Hematopoietic multipotent progenitor cell treated with erythropoietin and hydrocortisone succinate and interleukin-3 and kit ligand, for 15 days (in vitro differentiated cells): Measurements from ENCODE around the gene APOBR.
"Not testable (repeated sequence)": the region's sequence is repeated elsewhere in the genome, so short reads cannot be mapped to it uniquely, and the experiment has no call there.

Experiments used
- DNase-seq: peaks from one replicate; pipeline ENCODE4 v3.0.0-alpha.2; 2015; ENCODE audit warnings: low spot score

Gene APOBR

DNA sequence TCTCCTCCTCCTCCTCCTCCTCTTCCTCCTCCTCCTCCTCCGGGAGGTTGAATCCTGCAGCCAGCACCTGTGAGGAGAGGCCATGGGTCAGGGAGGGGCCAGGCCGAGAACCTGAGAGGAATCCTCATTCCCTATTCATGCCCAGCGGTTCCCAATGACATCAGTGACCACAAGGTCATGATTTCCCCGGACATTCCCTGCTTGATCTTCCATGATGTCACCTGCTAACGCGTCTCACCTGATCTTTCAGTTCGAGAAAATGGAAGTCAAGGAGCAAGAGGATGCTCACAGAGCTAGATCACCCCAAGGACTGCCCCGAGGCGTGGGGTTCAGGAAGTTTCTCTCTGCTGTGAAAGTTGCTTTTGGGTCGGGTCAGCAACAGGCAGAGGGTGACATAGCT lies 5.4 kb downstream of the APOBR start:
- DNase-seq, result no peak

DNA sequence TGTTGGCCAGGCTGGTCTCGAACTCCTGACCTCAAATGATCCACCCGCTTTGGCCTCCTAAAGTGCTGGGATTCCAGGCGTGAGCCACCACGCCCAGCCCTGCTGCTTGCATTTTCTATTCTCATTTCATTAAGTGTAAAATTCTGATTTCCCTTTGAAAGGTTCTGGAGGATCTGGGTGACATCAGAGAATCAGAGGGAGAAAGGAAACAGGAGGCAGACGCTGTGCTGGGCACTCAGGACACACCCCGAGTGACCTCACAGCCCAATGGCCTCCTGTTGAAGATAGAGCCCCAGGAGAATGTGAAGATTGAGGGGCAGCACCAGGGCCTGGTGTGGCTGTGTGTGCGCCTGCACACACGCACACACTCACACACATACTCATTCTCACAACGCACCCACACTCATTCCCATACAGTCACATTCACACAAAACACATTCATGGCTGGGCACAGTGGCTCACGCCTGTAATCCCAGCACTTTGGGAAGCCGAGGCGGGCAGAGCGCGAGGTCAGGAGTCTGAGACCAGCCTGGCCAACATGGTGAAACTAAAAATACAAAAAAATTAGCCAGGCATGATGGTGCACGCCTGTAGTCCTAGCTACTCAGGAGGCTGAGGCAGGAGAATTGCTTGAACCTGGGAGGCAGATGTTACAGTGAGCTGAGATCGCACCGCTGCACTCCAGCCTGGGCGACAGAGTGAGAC lies 6.2 kb downstream of the APOBR start:
- not testable (repeated sequence) for DNase-seq

DNA sequence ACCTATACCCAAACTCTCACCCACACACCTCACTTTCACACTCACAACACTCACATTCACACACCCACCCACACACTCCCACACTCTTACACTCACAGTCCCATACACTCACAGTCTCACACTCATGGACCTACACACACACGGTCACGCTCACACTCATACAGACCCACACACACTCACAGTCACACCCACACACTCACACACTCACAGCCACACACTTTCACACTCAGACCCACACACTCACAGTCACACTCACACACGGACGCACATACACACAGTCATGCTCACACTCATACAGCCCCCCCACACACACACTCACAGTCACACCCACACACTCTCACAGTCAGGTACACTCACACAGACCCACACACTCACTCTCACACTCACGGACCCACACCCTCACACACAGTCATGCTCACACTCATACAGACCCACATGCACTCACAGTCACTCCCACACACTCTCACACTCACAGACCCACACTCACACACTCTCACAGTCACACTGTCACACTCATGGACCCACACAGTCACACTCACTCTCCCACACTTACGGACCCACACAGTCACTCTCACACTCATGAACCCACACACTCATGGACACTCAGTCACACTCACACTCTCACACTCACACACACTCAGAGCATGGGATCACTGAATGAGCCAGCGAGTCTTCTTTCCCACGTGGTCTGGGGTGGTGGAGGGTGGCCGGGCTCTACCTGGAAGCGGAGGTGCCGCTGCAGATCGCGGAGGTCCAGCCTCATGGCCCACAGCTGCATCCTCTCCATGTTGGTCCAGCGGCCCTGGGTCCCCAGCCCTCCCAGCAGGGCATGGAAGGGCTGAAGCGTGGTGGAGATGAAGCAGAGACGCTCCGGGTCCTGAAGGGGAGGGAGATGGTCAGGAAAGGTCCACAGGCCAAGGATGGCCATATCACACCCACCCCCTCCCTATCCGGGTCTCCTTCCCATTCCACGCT lies 7.1 kb downstream of the APOBR start:
- no peak for DNase-seq

GRCh38 chr16:28502290-28502689 lies 7.8 kb downstream of the APOBR start:
- DNase-seq, result no peak

GRCh38 chr16:28503470-28504259 lies 9.2 kb downstream of the APOBR start:
- DNase-seq, result no peak

- no peak for DNase-seq
Observed at GRCh38 chr16:28504707-28505404, 10.4 kb downstream of the APOBR start.

DNA sequence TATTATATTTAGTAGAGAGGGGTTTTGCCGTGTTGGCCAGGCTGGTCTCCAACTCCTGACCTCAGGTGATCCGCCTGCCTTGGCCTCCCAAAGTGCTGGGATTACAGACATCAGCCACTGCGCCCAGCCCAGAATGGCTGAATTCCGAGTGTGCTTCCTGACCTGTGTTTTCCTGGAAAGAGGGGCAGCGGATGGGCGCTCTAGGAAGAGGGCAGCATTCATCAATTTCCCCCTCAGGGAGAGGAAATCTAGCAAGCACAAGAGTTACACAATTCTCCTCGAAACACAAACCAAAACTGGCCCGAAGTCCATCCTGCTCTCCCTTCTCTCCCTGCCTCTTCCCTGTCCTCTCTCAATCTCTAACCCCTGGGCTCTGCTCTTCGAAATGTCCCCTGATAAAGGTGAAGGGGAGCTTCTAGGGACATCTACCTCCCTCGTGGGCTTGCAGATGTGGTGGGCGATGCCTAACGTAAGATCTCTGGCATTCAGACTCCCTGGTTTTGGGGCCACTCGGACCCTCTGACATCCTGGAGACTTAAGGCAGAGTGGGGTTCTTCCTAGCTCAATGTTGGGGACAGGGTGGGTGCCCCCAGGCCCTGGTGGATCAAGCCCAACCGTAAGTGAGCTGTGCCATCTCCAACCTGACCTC lies 11.2 kb downstream of the APOBR start:
- no peak for DNase-seq

DNA sequence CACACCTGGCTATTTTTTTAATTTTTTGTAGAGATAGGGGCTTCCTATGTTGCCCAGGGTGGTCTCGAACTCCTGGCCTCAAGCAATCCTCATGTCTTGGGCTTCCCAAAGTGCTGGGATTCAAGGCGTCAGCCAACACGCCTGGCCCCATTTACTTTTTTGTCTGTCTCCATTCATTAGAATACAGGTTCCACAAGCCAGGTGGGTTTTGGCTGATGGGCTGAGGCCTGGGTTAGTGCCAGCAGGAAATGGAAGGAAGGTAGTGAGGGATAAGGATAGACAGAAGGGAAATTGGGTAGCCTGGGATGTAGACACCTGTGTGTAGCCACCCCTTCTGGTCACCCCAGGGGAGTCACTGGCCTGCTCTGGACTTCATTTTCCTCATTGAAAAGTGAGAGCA lies 16.6 kb downstream of the APOBR start:
- no peak for DNase-seq

- no peak for DNase-seq
Observed at GRCh38 chr16:28511801-28512789, 17.7 kb downstream of the APOBR start.

- no peak for DNase-seq
Observed at GRCh38 chr16:28513484-28514181, 19.2 kb downstream of the APOBR start.

- no peak for DNase-seq
Observed at GRCh38 chr16:28514246-28514645, 19.8 kb downstream of the APOBR start.

DNA sequence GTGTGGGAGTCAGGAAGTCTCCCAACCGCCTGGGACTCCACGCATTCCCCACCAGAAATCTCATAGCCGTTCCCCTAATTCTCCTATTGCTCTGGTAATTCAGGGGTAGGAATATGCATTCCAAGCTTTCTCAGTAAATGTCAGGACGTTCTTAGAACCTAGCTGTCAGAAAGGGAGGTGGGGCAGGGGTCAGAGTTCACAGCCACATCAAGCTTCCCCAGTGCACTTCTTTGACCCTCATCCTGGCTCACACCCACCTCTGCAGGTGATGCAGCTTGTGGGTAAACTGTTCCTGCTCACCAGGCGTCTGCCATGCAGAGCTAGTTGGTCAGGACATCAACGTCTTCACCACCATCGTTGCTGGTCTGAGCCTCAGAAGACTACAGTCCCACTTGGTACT lies 26.2 kb downstream of the APOBR start:
- no peak for DNase-seq

DNA sequence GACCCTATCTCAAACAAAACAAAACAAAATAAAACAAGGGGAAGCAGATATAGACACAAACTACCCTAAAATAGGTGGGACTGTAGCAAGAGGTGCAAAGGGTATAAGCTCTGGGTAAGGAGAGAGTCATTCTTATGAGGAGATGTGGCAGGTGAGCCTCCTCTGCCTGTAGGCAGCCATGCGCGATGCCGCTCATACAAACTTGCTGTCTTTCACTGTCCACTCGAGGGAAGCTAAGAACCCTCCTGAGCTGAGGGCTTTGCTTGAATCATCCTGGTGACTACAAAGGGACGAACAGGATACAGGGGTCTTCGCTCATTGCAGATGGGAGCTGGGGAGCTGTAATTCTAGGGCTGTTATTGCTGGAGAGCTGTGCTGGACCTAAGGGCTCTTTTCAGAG lies 27.0 kb downstream of the APOBR start:
- no peak for DNase-seq

- DNase-seq, result no peak
Observed at GRCh38 chr16:28522792-28523191, 28.3 kb downstream of the APOBR start.

DNA sequence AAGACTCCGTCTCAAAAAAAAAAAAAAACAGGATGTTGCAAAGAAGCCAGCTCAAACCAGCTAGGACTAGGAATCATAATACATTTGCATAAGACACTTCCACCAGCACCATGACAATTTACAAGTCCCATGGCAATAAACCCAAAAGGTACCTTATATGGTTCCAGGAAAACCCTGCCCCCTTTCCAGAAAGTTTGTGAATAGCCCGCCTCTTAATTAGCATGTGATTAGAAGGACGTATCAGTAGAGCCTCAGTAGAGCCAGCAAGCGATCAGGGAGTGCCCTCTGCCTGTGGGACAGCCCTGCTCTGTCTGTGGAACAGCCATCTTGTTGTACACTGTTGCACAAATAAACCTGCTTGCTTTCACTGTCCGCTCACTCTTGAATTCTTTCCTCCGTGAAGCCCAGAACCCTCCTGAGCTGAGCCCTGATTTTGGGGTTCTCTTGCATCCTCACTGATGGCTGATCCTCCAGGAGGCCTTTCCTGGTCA lies 30.3 kb downstream of the APOBR start:
- no peak for DNase-seq

GRCh38 chr16:28526201-28527099 lies 32.0 kb downstream of the APOBR start:
- no peak for DNase-seq

DNA sequence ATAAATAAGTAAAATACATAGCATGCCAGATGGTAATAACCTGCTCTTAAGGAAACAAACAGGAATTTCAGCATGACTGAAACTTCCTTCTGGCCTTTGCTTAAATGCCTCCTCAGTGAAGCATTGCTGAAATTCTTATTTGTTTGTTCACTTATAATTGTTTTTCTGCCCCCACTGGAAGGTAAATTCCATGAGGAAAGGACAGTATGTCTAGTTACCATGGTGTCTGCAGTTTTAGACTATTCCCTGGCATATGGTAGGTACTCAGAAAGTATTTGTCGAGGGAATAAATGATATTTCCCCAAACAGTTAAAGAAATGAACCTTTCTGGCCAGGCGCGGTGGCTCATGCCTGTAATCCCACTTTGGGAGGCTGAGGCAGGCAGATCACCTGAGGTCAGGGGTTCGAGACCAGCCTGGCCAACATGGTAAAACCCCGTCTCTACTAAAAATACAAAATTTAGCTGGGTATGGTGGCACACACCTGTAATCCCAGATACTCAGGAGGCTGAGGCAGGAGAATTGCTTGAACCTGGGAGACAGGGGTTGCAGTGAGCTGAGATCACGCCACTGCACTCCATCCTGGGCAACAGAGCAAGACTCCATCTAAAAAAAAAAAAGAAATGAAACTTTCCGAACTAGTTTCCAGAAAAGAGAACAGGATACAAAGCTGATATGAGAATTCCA lies 32.8 kb downstream of the APOBR start:
- not testable (repeated sequence) for DNase-seq

GRCh38 chr16:28527985-28528384 lies 33.5 kb downstream of the APOBR start:
- DNase-seq, result no peak
